Activated effector memory CD4-positive, alpha-beta T cell treated with Interleukin-2 at 50 U/mL for 16 hours (primary cell): Measurements from ENCODE around the gene FLAD1.

ENCODE experiments used
- DNase-seq: peaks from one replicate; pipeline ENCODE4 v3.0.0-alpha.2; 2020

Gene FLAD1

GRCh38 chr1:155018617-155019348 lies 35.6 kb downstream of the FLAD1 start:
- DNase-seq = no peak

DNA sequence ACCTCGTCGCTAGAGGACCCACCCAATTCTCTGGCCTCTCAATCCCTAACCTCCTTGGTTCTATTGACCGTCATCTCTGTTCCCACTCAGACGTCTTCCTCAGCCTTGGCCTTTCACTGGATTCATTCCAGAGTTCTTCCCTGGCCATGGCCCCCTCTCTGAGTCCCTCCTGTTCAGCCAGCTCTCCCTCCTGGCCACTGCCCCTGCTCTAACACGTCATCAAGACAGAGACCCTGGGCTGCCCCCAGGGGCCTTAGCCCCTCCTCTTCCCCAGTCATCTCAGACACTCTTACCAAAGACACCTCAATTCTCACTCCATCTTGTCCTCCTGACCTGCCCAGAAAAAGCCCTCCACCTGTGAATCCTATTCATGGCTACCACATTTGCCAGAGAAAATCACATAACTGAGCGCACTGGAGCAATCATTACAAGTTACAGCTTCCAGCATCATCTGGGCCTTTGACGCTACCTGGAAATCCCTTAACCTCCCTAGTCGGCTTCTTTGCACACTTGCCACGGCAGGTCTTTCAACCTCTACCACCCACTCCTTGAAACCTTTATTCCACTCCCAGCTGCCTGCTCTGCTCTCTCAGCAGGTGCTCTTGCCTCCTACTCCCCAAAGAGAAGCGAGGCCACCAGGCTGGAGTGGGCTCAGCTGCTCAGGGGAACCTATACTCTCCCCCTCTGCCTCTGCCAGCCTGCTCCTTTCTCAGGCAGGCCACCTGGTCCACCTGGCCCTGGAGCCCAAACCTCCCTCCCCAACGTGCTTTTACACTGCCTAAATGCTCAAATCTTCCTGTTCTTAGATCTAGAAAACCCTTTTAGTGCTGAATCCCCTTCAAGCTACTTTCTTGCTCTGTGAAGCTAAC lies 36.5 kb downstream of the FLAD1 start:
- no peak for DNase-seq

GRCh38 chr1:155022136-155022926 lies 39.2 kb downstream of the FLAD1 start:
- DNase-seq = no peak

GRCh38 chr1:155022927-155023236 lies 39.7 kb downstream of the FLAD1 start:
- no peak for DNase-seq

DNA sequence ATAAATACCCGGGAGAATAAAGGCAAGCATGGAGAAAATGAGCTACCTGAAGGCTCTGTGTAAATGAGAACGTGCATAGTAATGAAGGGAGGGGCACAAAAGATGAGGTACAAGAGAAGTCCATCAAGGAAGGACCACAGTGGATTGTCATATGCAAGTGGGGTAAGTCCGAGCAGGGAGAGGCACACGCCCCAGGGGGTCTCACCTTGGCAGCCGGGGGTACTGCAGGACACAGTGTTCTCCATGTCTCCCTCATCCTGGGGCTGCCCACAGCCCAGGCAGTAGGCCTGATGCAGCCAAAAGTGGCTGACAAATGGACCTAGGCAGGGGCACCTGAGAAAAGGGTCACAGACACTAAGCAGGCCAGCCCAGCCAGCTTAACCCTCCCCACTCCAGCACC lies 40.5 kb downstream of the FLAD1 start:
- no peak for DNase-seq

DNA sequence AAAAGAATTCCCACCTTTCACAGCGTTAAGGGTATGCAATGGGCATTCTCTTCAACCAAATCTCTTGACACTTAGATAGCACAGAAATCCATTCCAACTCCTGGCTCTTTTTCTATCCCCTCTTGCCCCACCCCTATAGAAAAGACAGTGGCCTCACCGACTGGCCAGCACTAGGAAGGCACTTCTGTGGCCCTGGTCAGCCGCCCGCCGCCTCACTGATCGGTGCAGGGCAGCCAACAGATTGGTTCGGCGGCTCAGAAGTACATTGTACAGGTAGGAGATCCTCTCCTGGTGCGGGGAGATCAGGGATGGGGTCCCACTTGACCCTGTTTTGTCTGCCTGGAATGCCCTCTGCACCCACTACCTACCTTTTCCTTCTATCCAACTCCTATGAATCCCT lies 41.2 kb downstream of the FLAD1 start:
- no peak for DNase-seq

DNA sequence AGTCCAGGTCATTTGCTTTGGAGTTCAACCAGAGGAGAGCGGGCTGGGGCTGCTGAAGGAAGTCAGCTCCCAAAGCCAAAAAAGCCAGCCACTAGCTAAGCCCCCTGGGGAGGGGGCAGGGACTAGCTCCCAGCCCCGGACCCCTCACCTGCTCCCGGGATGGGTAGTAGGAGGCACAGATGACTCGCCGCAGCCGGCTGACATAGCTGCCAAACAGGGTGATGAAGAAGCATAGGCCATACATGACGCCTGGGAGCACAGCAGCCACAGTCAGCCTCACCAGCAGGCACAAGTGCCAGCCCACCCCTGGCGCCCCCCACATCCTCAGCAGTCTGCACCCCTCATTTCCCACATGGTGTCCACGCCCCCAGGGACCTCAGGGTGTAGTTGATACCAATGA lies 43.0 kb downstream of the FLAD1 start:
- DNase-seq = no peak

- DNase-seq = no peak
These were observed 43.4 kb downstream of the FLAD1 start for GRCh38 chr1:155026588-155026987.

GRCh38 chr1:155029513-155030242 lies 46.5 kb downstream of the FLAD1 start:
- DNase-seq = no peak

GRCh38 chr1:155030243-155030795 lies 47.2 kb downstream of the FLAD1 start:
- no peak for DNase-seq

GRCh38 chr1:155030899-155031298 lies 47.8 kb downstream of the FLAD1 start:
- DNase-seq = no peak

DNA sequence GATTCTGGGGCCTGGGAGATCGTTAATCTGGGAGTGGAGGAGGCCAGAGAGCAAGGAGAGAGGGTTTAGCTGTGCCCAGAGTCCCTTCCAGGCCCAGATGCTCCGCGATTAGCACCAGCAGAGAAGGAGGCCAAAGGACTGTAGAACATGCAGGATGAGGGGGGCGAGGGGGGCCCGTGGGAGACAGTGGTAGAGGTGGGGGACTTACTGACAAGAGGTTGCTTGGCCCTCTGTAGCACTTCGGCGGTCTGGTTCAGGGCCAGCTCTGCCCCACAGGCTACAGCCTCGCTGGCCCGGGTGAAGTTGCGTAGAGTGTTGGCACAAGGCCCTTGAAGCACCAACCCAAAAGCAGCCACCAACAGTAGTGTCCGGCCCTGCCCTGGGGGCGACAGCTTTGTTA lies 49.7 kb downstream of the FLAD1 start:
- no peak for DNase-seq

DNA sequence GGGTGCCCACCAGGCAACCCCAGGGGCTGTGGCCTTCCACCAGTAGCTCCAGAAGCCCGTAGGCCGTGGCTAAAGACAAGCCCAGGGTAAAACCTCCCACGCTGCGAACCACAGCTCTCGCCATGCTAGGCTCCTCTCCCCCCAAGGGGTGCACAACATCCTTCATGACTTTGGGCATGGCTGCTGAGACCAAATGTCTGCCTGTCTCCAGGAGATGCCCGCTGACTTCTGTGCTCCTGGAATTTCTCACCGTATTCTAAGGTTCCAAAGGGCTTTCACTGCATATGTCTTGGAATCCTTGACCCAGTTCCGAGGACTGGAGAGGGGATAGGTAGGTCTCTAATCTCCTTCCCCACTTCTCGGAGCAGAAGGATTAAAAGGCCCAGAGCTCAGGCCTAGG lies 50.4 kb downstream of the FLAD1 start, which contains the start of the genes DCST1 and DCST2:
DCST1 (plus strand) TSS at position 301 of the 400 bp plus-strand sequence. CDS start 213 bp downstream, outside the sequence.
DCST2 (minus strand) TSS at position 258 of the 400 bp plus-strand sequence; CDS start at position 178, 80 bp downstream.
- DNase-seq = no peak

GRCh38 chr1:155034318-155035208 lies 51.4 kb downstream of the FLAD1 start:
- DNase-seq = no peak

DNA sequence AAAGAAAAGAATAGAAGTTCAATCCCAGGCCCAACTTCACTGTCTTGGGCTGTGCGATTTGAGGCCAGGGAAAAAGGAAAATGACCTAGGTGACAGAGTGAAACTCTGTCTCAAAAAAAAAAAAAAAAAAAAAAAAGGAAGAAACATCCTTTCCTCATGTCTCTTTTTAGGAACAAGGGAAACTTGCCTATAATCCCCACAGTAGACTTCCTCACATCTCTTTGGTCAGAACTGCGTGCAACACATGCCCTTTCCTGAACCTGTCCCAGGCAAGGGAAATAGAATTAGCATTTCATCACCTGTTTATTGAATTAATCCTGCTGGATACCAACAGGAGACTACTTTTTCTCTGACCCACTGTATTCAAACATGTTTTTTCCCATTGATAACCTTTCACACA lies 52.8 kb downstream of the FLAD1 start:
- no peak for DNase-seq

DNA sequence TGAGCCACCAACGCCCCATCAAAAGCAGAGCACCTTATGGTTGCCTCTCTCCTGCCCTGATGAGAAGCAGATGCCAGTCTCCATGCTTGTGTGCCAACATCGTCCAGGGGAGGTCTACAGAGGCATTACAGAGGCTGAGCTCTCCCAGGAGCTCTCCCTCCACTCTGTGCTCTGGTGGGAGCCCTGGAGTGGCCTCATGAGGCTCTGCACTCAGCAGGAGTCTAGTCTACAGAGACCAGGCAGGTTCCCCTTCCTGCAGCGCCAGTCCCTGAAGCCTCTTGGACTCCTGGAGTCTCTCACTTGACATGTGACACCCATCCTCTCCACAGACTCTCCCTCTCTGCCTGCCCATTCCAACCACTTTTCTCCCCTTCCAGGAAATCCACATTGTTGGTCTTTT lies 53.9 kb downstream of the FLAD1 start:
- DNase-seq = no peak

DNA sequence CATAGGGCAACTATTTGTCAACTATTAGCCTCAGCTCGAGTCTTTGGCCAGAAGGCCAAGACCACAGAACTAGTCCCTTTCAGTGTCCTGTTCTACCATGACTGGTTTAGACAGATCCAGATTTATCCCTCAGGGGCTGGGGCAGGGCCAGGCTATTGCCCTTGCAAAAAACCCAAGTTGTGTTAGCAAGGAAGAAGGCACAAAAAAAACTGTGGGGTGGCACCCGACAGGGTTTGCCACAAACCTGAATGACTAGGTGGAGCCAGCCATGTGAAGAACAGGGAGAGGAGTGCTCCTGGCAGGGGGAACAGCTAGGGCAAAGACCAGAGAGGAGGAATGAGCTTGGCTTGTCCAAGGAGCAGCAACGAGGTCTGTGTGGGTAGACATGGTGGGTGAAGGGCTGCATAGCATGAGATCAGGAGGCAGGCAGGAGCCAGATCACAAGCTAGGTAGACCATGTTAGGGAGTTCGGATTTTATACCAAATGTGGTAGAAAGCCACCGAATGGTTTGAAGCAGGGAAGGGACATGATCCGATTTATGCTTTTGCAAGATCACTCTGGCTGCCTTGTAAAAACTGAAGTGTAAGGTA lies 54.8 kb downstream of the FLAD1 start:
- DNase-seq = no peak

GRCh38 chr1:155038602-155039307 lies 55.6 kb downstream of the FLAD1 start:
- no peak for DNase-seq

GRCh38 chr1:155039308-155039669 lies 56.1 kb downstream of the FLAD1 start:
- no peak for DNase-seq
